Tibial nerve (tissue), 4 donors: ENCODE results near the gene DAAM2.
A peak's percentile ranks its signal among the peaks of the same experiment; 100 is the strongest.

Source experiments
- EP300 ChIP-seq, 2 donors: sonication (generic); formaldehyde crosslinking; IDR thresholded peaks; one replicate each; pipeline ENCODE4 v1.6.1; 2017; ENCODE audit warnings: antibody characterized with exemption in 2 of 2, mild to moderate bottlenecking in 1 of 2
- POLR2A ChIP-seq, 2 donors: fragments of 450-650 bp; IDR thresholded peaks; one replicate each; pipeline ENCODE4 v1.6.1; 2017; ENCODE audit warnings: antibody characterized with exemption in 2 of 2, mild to moderate bottlenecking in 2 of 2, moderate library complexity in 2 of 2
- TF ChIP-seq, protein P1 (sequence below), 5 experiments: fragments of 200-600 bp in 3 of 5; fragments of 450-650 bp in 2 of 5; sonication (generic) in 3 of 5; IDR thresholded peaks; one replicate each; pipeline ENCODE4 v1.5.1; 2016 to 2019; ENCODE audit warnings: antibody characterized with exemption in 5 of 5, mild to moderate bottlenecking in 3 of 5, moderate library complexity in 2 of 5

- TF ChIP-seq, protein P1, sequence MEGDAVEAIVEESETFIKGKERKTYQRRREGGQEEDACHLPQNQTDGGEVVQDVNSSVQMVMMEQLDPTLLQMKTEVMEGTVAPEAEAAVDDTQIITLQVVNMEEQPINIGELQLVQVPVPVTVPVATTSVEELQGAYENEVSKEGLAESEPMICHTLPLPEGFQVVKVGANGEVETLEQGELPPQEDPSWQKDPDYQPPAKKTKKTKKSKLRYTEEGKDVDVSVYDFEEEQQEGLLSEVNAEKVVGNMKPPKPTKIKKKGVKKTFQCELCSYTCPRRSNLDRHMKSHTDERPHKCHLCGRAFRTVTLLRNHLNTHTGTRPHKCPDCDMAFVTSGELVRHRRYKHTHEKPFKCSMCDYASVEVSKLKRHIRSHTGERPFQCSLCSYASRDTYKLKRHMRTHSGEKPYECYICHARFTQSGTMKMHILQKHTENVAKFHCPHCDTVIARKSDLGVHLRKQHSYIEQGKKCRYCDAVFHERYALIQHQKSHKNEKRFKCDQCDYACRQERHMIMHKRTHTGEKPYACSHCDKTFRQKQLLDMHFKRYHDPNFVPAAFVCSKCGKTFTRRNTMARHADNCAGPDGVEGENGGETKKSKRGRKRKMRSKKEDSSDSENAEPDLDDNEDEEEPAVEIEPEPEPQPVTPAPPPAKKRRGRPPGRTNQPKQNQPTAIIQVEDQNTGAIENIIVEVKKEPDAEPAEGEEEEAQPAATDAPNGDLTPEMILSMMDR (IDR thresholded peaks at IDR 0.05): peak in 1 of 5 experiments; percentile 36
- peak in 1 of 2 donors; percentile 25 for TF ChIP-seq POLR2A (IDR thresholded peaks at IDR 0.05)
- peak; percentile 65 to 93 for TF ChIP-seq EP300 (IDR thresholded peaks at IDR 0.05)
These were observed 95.7 kb downstream of the DAAM2 start for GRCh38 chr6:39887692-39888450.
